Endothelial cell of umbilical vein (primary cell): Measurements from ENCODE around the gene PKN1. TPM values are rescaled to one million over a fixed set of nuclear protein-coding genes. Genes with fewer than 3 reads are reported as not detected.

Source experiments
- BruUV-seq: library from RNA; stranded (reverse); fragments of 400-500 nt; replicated peaks from 2 replicates; lab custom pipeline; 2021; lab: Mats Ljungman, UMichigan
- CTCF ChIA-PET: fragments of 300-600, 350-600 bp; sonication (Branson Sonifier 250); formaldehyde crosslinking; loops from one replicate; lab custom pipeline; 2021; ENCODE audit warnings: antibody characterized with exemption, inconsistent platforms; lab: Charles Lee
- POLR2A ChIA-PET: fragments of 300-600, 350-600 bp; sonication (Branson Sonifier 250); formaldehyde crosslinking; loops from one replicate; lab custom pipeline; 2021; ENCODE audit warnings: antibody characterized with exemption, inconsistent platforms; lab: Charles Lee
- DNase-seq: peaks from one replicate; pipeline ENCODE4 v3.0.0-alpha.2; 2011; ENCODE audit warnings: low read depth, low spot score
- FAIRE-seq: peaks from 2 replicates; lab custom pipeline; 2011; peaks lifted over from hg19 to GRCh38; lab: Jason Lieb, UNC
- H2AFZ ChIP-seq: 2 replicates; pipeline ENCODE4 v1.6.0; 2012; ENCODE audit warnings: low read depth, low read length, control low read depth, inconsistent platforms
- H3K27ac ChIP-seq: 2 replicates; pipeline ENCODE4 v1.5.1; 2011; ENCODE audit warnings: low read depth, mild to moderate bottlenecking, control low read depth, low read length, moderate library complexity; ENCODE audit not compliant: insufficient read depth
- H3K27me3 ChIP-seq, 2 experiments: 2 replicates each; pipeline versions ENCODE4 v1.6.0 to v1.6.1; 2011; ENCODE audit warnings: low read length in 2 of 2, mixed read lengths in 1 of 2; ENCODE audit not compliant: control insufficient read depth in 2 of 2, insufficient read depth in 2 of 2
- H3K36me3 ChIP-seq, 2 experiments: 2 replicates in 1 of 2; 3 replicates in 1 of 2; pipeline ENCODE4 v1.5.1; 2011; ENCODE audit warnings: low read length in 2 of 2, mild to moderate bottlenecking in 1 of 2, moderate library complexity in 1 of 2; ENCODE audit not compliant: control insufficient read depth in 2 of 2, insufficient read depth in 2 of 2; ENCODE audit errors: extremely low read depth in 1 of 2
- H3K4me1 ChIP-seq: 3 replicates; pipeline ENCODE4 v1.5.1; 2011; ENCODE audit warnings: mild to moderate bottlenecking, low read length; ENCODE audit not compliant: control insufficient read depth, insufficient read depth; ENCODE audit errors: extremely low read depth
- H3K4me2 ChIP-seq: 2 replicates; pipeline ENCODE4 v1.6.1; 2011; ENCODE audit warnings: low read length, control low read depth, mixed read lengths; ENCODE audit not compliant: insufficient read depth
- H3K4me3 ChIP-seq, 3 experiments: fragments of 200-600 bp in 1 of 3; sonication (generic), shearing (Covaris generic) in 1 of 3; replicated peaks in 1 of 3; 2 replicates each; pipeline ENCODE4 v1.5.1; 2011 to 2016; ENCODE audit warnings: control low read depth in 3 of 3, low read length in 3 of 3, mild to moderate bottlenecking in 2 of 3, inconsistent platforms in 1 of 3, low read depth in 1 of 3, moderate library complexity in 1 of 3; ENCODE audit not compliant: insufficient read depth in 1 of 3
- H3K79me2 ChIP-seq: 2 replicates; pipeline ENCODE4 v1.6.0; 2012; ENCODE audit warnings: low read length, inconsistent platforms; ENCODE audit not compliant: control insufficient read depth, insufficient read depth
- H3K9ac ChIP-seq: replicated peaks from 2 replicates; pipeline ENCODE3; 2011; ENCODE audit warnings: low read length, control low read depth; ENCODE audit not compliant: insufficient read depth; ENCODE audit errors: extremely low read depth
- H3K9me1 ChIP-seq: replicated peaks from 3 replicates; pipeline ENCODE4 v1.6.0; 2011; ENCODE audit warnings: mild to moderate bottlenecking, low read length; ENCODE audit not compliant: control insufficient read depth, insufficient read depth; ENCODE audit errors: extremely low read depth
- H3K9me3 ChIP-seq: replicated peaks from 2 replicates; pipeline ENCODE4 v1.5.1; 2012; ENCODE audit warnings: low read length, inconsistent platforms; ENCODE audit not compliant: control insufficient read depth, insufficient read depth
- H4K20me1 ChIP-seq: replicated peaks from 2 replicates; pipeline ENCODE3; 2011; ENCODE audit warnings: mild to moderate bottlenecking, low read length; ENCODE audit not compliant: control insufficient read depth, insufficient read depth; ENCODE audit errors: extremely low read depth
- EZH2 ChIP-seq: IDR thresholded peaks from 2 replicates; pipeline ENCODE4 v1.6.1; 2012; ENCODE audit warnings: borderline replicate concordance, low read depth, mild to moderate bottlenecking, moderate library complexity, low read length, inconsistent platforms; ENCODE audit not compliant: severe bottlenecking
- FOS ChIP-seq: IDR thresholded peaks from 2 replicates; pipeline ENCODE4 v1.6.1; 2011; ENCODE audit warnings: mild to moderate bottlenecking, low read length, moderate library complexity, borderline replicate concordance; ENCODE audit not compliant: insufficient read depth
- GATA2 ChIP-seq: IDR thresholded peaks from 2 replicates; pipeline ENCODE4 v1.7.0; 2011; ENCODE audit warnings: low read depth, mild to moderate bottlenecking, moderate library complexity, mixed read lengths, low read length; ENCODE audit not compliant: insufficient read length, insufficient read depth
- JUN ChIP-seq: IDR thresholded peaks from 2 replicates; pipeline ENCODE4 v1.6.1; 2011; ENCODE audit warnings: borderline replicate concordance, low read depth; ENCODE audit not compliant: insufficient read length, insufficient read depth
- MYC ChIP-seq: IDR thresholded peaks from one replicate; pipeline ENCODE4 v1.6.1; 2011; ENCODE audit warnings: mild to moderate bottlenecking, low read depth, low read length
- POLR2A ChIP-seq: IDR thresholded peaks from 2 replicates; pipeline ENCODE4 v1.6.1; 2012; ENCODE audit warnings: low read depth, mild to moderate bottlenecking, control low read depth, low read length
- POLR2AphosphoS5 ChIP-seq: IDR thresholded peaks from 2 replicates; pipeline ENCODE4 v1.6.1; 2012; ENCODE audit warnings: low read depth, mild to moderate bottlenecking, control low read depth, low read length, moderate library complexity; ENCODE audit not compliant: insufficient read depth
- dilution Hi-C: fragments of 300-500 bp; cut with MboI; formaldehyde crosslinking; loops from one replicate; pipeline ENCODE4 v1.15.0; 2019; ENCODE audit warnings: low sequenced_read_pairs; ENCODE audit not compliant: extremely low pct_ligation_motif_present
- intact Hi-C: fragments of 100-400 bp; cut with micrococcal nuclease; formaldehyde crosslinking; loops from one replicate; pipeline ENCODE4 v1.10.0; 2022
- polyA plus RNA-seq, 4 experiments: library from polyadenylated mRNA; depleted of rRNA in 3 of 4; stranded (reverse) in 3 of 4; unstranded in 1 of 4; fragments of >200 nt; gene quantifications; 2 replicates each; pipeline versions ENCODE4 v1.2.1 to v1.2.3, GENCODE V29; 2011 to 2012; ENCODE audit warnings: missing spikeins in 1 of 4
- total RNA-seq: library from RNA; stranded (reverse); gene quantifications from 2 replicates; pipeline ENCODE4 v1.2.3, GENCODE V29; 2021
- TF ChIP-seq, protein P1 (sequence below): IDR thresholded peaks from 2 replicates; pipeline ENCODE4 v1.6.1; 2011; ENCODE audit not compliant: insufficient read depth, insufficient read length
- TF ChIP-seq, protein P2 (sequence below), 2 donors: IDR thresholded peaks; 1 replicate in 1 of 2; 2 replicates in 1 of 2; pipeline ENCODE4 v1.5.1; 2011; ENCODE audit warnings: low read length in 2 of 2, mild to moderate bottlenecking in 2 of 2, moderate library complexity in 2 of 2, control low read depth in 1 of 2, inconsistent platforms in 1 of 2, low read depth in 1 of 2; ENCODE audit not compliant: insufficient read depth in 1 of 2; ENCODE audit errors: extremely low read depth in 1 of 2

Gene PKN1
- total and polyA plus RNA-seq, 2 donors (not counting 3 experiments of a cell fraction or from before 2014, with no cell fraction given): 148 to 302 TPM

DNA sequence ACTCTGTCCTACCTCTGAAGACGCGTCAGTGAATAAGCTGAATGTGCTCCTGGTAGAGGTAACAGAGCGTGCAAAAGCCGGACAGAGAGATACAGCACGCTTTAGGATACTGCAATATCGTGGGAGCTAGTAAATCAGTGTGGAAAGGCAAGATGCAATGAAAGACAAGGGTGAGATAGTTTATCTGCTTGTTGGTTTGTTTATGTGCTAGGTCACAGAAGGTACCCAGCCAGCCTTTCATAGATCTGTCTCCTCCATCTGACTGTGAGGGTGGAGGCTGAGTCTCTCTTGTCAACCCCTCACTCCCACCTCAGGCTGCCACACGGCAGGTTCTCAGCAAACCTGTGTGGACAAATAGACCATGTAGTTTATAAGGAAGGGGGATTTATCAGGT, 63.7 kb downstream of the PKN1 start:
- Histone ChIP-seq H2AFZ (peak overlapping the region; percentile 61), H3K27ac (no peak overlapping the region), H3K9me3 (no peaks in the 10 kb centered on the region), H3K9ac (no peak overlapping the region), H3K9me1 (no peaks in the 10 kb centered on the region), H4K20me1 (no peaks in the 10 kb centered on the region), H3K79me2 (peaks cover 23% of the 10 kb centered on the region), H3K27me3 (no peaks in the 10 kb centered on the region), H3K36me3 (peaks cover 0 to 2% of the 10 kb centered on the region in 2 experiments), H3K4me3 (no peak overlapping the region), H3K4me1 (peaks cover 23% of the 10 kb centered on the region), H3K4me2 (peak overlapping the region; percentile 6)
- ChIA-PET POLR2A (interaction anchor here (0.6 to 3.0 kb wide), 3 partner anchors 21 to 36 kb away, joined by 6 to 22 read pairs (median 8); partner anchors contain the start of gene DNAJB1), CTCF (interaction anchor here (0.7 to 2.9 kb wide), 10 partner anchors 9 to 30 kb away, joined by 3 to 13 read pairs (median 4); partner anchors contain the start of gene PTGER1)
- TF ChIP-seq EZH2 (no peak), JUN (no peak), FOS (no peak), GATA2 (no peak), MYC (no peak), POLR2A (no peak), POLR2AphosphoS5 (no peak)
- TF ChIP-seq, protein P1, sequence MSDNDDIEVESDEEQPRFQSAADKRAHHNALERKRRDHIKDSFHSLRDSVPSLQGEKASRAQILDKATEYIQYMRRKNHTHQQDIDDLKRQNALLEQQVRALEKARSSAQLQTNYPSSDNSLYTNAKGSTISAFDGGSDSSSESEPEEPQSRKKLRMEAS: no peak
- TF ChIP-seq, protein P2, sequence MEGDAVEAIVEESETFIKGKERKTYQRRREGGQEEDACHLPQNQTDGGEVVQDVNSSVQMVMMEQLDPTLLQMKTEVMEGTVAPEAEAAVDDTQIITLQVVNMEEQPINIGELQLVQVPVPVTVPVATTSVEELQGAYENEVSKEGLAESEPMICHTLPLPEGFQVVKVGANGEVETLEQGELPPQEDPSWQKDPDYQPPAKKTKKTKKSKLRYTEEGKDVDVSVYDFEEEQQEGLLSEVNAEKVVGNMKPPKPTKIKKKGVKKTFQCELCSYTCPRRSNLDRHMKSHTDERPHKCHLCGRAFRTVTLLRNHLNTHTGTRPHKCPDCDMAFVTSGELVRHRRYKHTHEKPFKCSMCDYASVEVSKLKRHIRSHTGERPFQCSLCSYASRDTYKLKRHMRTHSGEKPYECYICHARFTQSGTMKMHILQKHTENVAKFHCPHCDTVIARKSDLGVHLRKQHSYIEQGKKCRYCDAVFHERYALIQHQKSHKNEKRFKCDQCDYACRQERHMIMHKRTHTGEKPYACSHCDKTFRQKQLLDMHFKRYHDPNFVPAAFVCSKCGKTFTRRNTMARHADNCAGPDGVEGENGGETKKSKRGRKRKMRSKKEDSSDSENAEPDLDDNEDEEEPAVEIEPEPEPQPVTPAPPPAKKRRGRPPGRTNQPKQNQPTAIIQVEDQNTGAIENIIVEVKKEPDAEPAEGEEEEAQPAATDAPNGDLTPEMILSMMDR (IDR thresholded peaks at IDR 0.05; ENCODE audit: extremely low read depth in 1 of 2, insufficient read depth in 1 of 2, low read depth in 1 of 2, low read length in 2 of 2): no peak
- no TSS peak for BruUV-seq
- DNase-seq (no peak), FAIRE-seq (peak; percentile 58)
- dilution Hi-C loops (no loop called here), intact Hi-C loops (loop anchor here (1.0 kb wide), 1 partner anchor 20 kb away; no protein-coding TSS in a partner anchor)
